A549 (cell line): ENCODE results near the gene ACADVL.

ENCODE experiments used
- JUN ChIP-seq, 2 experiments: fragments of >200 bp; sonication (Bioruptor Twin); formaldehyde crosslinking; IDR thresholded peaks; 2 replicates in 1 of 2; 3 replicates in 1 of 2; pipeline ENCODE4 v1.6.1; 2016 to 2017
- KDM5A ChIP-seq: fragments of 200-600 bp; sonication (generic); IDR thresholded peaks from 2 replicates; pipeline ENCODE4 v1.6.1; 2016; ENCODE audit warnings: antibody characterized with exemption, mild to moderate bottlenecking

DNA sequence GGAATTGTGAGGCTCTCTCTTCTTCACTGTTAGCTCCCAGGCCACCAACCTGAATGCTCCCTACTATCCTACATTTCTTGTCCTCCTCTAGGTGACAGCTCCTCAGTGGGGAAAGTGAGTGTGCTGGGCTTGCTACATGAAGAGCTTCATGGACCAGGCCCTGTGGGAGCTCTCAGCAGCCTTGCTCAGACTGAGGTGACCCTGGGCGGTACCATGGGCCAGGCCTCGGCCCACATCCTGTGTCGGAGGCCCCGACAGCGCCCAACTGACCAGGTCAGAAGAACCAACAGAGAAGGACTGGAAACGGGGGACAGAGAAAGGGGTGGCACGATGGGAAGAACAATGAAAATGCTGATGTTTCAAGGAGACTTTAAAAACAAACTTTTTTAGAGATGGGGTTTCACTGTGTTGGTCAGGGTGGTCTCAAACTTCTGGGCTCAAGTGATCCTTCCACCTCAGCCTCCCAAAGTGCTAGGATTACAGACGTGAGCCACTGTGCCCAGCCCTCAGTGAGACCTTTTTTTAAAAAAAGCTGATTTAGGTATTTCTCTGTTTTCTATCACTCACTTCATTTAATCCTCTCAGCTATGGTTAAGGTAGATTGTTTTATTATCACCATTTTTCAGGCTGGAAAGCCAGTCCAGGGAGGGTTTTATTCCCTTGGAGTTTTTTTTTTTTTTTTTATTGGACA is 37.2 kb downstream of the ACADVL start:
- TF ChIP-seq KDM5A (no peak), JUN (IDR thresholded peaks at IDR 0.05) (no peak)
